ENCODE measurements around the gene SINHCAF.

DNA sequence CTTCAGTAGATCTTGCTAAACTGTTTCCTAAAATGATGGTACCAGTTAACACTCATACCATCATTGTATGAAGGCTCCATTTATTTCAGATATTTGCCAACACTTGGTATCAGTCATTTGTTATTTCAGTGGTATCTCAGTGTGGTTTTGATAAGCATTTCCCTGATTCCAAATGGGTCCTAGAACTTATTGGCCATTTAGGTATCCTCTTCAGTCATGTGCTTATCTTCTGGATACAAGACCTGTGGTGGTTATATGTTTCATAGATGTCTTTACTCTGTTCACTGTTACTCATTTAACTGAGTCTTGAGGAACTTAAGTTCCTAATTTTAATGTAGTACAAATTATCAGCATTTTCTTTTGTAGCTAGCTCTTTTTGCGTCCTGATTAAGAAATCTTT lies 13.5 kb downstream of the SINHCAF start:
- TF ChIP-seq, protein P1, sequence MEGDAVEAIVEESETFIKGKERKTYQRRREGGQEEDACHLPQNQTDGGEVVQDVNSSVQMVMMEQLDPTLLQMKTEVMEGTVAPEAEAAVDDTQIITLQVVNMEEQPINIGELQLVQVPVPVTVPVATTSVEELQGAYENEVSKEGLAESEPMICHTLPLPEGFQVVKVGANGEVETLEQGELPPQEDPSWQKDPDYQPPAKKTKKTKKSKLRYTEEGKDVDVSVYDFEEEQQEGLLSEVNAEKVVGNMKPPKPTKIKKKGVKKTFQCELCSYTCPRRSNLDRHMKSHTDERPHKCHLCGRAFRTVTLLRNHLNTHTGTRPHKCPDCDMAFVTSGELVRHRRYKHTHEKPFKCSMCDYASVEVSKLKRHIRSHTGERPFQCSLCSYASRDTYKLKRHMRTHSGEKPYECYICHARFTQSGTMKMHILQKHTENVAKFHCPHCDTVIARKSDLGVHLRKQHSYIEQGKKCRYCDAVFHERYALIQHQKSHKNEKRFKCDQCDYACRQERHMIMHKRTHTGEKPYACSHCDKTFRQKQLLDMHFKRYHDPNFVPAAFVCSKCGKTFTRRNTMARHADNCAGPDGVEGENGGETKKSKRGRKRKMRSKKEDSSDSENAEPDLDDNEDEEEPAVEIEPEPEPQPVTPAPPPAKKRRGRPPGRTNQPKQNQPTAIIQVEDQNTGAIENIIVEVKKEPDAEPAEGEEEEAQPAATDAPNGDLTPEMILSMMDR (conservative IDR thresholded peaks at IDR 0.05 in 1 of 2, IDR thresholded peaks at IDR 0.05 in 1 of 2; ENCODE audit: low read depth in 1 of 2, low read length in 2 of 2): no peak
- TF ChIP-seq EZH2 (IDR thresholded peaks at IDR 0.05; ENCODE audit: low read length, missing control alignments): no peak
